Amygdala (tissue), 56 donors: ENCODE results near the gene ELMO1.

Experiments used
- DNase-seq, 56 donors: peaks; one replicate each; lab custom pipeline; 2025; lab: John Stamatoyannopoulos, UW

The ELMO1 gene

GRCh38 chr7:37448636-37449361 lies at the start of gene ELMO1:
Gene ELMO1, minus strand, starts transcription at chr7:37448864. Its CDS starts 106,174 bp downstream, at chr7:37342690.
- DNase-seq: peak in 48 of 56 donors; percentile 7 to 83 (median 53)

GRCh38 chr7:37497576-37497975 lies 48.9 kb upstream of the ELMO1 start:
- peak in 1 of 56 donors; percentile 30 for DNase-seq

- peak in 1 of 56 donors; percentile 18 for DNase-seq
Measured at GRCh38 chr7:37495574-37496184, 47.0 kb upstream of the ELMO1 start.

GRCh38 chr7:37494926-37495325 lies 46.3 kb upstream of the ELMO1 start:
- DNase-seq: no peak

- no peak for DNase-seq
Measured at GRCh38 chr7:37493810-37494209, 45.1 kb upstream of the ELMO1 start.

GRCh38 chr7:37493123-37493522 lies 44.5 kb upstream of the ELMO1 start:
- DNase-seq: peak in 24 of 56 donors; percentile 16 to 74 (median 33)

- no peak for DNase-seq
Measured at GRCh38 chr7:37491919-37492694, 43.4 kb upstream of the ELMO1 start.

- peak in 1 of 56 donors; percentile 53 for DNase-seq
Measured at GRCh38 chr7:37489703-37490102, 41.0 kb upstream of the ELMO1 start.

GRCh38 chr7:37488163-37488764 lies 39.6 kb upstream of the ELMO1 start:
- DNase-seq: no peak

- DNase-seq: peak in 6 of 56 donors; percentile 9 to 44 (median 27)
Measured at GRCh38 chr7:37484426-37485073, 35.9 kb upstream of the ELMO1 start.

- no peak for DNase-seq
Measured at GRCh38 chr7:37483627-37484026, 35.0 kb upstream of the ELMO1 start.

- DNase-seq: no peak
Measured at GRCh38 chr7:37482953-37483352, 34.3 kb upstream of the ELMO1 start.

- DNase-seq: no peak
Measured at GRCh38 chr7:37482505-37482904, 33.8 kb upstream of the ELMO1 start.

- DNase-seq: no peak
Measured at GRCh38 chr7:37481722-37482288, 33.1 kb upstream of the ELMO1 start.

- DNase-seq: no peak
Measured at GRCh38 chr7:37481154-37481553, 32.5 kb upstream of the ELMO1 start.

- DNase-seq: peak in 1 of 56 donors; percentile 19
Measured at GRCh38 chr7:37480041-37481031, 31.7 kb upstream of the ELMO1 start.

- DNase-seq: no peak
Measured at GRCh38 chr7:37476881-37477450, 28.3 kb upstream of the ELMO1 start.

- DNase-seq: peak in 6 of 56 donors; percentile 12 to 43 (median 28)
Measured at GRCh38 chr7:37476428-37476827, 27.8 kb upstream of the ELMO1 start.
